GM12865 (cell line): ENCODE results near the gene HOXA11.

Experiments
- DNase-seq: peaks from one replicate; pipeline ENCODE4 v3.0.0; 2010; ENCODE audit warnings: low read depth
- H3K4me3 ChIP-seq: 2 replicates; pipeline ENCODE4 v1.5.1; 2011; ENCODE audit warnings: mild to moderate bottlenecking, low read depth, low read length, control low read depth
- TF ChIP-seq, protein P1 (sequence below): IDR thresholded peaks from 2 replicates; pipeline ENCODE4 v1.5.1; 2011; ENCODE audit warnings: low read length, control low read depth, low read depth, inconsistent platforms; ENCODE audit not compliant: insufficient read depth; ENCODE audit errors: missing control alignments

HOXA11 gene

DNA sequence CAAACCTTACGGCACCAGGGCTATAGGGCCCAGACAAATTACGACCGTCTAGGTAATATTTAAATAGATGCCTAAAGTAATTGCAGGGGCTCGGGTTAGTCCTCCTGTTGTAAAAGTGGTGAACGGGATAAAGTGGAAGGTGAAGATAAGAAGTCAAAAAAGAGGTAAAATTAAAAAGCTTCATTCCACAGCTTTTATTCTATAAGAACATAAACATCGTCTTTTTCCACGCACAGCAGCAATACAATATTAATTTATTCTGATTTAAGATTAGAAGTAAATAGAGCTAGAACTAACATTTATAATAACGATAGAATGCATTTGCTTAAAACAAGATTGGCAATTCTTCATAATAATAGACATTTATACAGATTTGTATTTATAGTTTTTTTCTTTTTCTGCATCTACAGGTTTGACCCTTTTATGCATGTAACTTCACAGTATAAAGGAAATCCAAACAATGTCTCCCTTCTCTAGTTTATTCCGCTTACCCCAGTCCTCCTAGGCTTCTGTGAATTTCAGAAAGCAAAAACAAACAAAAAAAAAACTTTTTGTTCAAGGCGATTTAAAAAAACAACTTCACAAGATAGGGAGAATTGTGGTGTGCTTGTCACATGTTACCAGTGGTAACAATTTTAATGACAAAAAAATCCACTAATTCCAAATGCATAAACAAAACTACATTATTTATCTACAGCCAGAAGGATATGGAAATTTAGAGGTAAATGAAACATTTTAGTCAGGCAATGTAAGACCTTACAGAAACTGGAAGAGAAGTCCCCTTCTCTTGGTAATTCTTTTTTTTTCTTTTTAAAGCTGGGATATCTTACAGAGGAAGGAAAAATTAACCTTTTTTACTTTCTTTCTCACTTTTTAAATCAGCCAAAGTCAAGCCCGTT lies 14.4 kb downstream of the HOXA11 start:
- no peak overlapping the region for H3K4me3 ChIP-seq
- no peak for DNase-seq
- TF ChIP-seq, protein P1, sequence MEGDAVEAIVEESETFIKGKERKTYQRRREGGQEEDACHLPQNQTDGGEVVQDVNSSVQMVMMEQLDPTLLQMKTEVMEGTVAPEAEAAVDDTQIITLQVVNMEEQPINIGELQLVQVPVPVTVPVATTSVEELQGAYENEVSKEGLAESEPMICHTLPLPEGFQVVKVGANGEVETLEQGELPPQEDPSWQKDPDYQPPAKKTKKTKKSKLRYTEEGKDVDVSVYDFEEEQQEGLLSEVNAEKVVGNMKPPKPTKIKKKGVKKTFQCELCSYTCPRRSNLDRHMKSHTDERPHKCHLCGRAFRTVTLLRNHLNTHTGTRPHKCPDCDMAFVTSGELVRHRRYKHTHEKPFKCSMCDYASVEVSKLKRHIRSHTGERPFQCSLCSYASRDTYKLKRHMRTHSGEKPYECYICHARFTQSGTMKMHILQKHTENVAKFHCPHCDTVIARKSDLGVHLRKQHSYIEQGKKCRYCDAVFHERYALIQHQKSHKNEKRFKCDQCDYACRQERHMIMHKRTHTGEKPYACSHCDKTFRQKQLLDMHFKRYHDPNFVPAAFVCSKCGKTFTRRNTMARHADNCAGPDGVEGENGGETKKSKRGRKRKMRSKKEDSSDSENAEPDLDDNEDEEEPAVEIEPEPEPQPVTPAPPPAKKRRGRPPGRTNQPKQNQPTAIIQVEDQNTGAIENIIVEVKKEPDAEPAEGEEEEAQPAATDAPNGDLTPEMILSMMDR, result no peak

DNA sequence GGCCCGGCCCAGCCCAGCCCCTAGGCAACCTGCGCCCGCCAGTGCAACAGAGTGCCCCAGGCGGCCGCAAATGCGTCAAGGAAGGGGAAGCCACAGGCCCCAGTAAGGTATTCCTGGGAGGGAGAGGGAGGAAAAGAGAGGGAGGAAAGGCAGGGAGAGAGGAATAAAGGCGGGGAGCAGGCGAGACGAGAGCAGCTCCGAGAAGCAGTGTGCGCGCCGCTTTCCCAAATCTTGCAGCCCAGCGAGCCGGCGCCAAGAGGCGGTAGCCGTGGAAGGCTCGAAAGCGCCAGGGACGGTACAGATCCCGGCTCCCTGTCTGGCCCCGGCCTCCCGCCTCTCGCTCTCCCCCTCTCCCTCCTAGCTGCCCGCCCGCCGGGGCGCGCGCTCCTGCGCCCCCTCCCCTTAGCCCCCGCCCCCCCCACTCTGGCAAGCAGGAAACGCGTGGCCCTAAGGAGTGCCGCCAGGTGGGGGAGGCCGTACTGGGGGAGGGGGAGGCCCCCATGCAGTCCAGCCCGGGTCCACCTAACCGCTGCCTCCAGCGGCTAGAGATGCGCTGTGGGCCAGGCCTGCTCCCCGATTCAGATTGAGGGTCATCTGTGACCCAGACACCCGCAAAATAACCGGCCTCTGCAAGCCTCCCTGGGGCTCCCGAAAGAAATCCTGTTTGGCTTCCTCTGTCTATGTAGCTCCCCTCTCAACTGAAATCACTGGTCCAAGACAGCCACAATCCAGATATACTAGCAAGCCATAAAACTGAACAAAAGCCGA lies 15.2 kb downstream of the HOXA11 start:
- TF ChIP-seq, protein P1, result no peak
- DNase-seq, result no peak
- H3K4me3 ChIP-seq, result no peak overlapping the region

DNA sequence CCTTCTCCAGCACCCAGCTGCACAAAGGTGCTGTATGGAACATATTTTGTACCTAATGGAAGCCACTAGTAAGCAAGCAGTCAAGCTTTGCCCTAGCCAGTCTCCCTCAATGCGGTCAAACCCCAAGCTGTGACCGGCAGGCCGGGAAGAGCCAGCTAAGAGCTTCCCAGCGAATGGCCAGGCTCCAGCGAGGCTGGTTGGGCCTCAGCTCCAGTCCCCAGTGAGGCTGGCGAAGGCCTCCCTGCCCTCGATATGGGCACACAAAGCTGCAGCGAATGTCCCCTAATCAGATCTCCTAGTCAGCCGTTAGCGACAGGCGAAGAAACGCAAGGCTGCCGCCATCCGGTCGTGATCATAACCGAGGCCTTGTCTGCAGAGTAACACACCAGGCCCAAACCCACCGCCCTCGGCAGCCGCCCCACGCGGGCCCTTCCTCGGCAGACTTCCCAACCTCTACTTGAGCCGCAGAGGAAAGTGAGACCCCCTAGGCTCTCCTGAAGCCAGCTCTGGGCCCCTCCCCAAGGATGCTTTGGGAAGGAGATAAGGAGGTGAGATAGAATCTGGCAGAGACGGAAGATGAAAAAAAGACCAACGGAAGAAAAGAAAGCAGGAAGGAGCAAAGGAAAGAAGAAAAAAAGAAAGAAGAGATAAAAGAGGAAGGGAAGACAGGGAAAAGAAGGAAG lies 16.6 kb downstream of the HOXA11 start:
- TF ChIP-seq, protein P1, result no peak
- H3K4me3 ChIP-seq, result no peak overlapping the region
- no peak for DNase-seq

DNA sequence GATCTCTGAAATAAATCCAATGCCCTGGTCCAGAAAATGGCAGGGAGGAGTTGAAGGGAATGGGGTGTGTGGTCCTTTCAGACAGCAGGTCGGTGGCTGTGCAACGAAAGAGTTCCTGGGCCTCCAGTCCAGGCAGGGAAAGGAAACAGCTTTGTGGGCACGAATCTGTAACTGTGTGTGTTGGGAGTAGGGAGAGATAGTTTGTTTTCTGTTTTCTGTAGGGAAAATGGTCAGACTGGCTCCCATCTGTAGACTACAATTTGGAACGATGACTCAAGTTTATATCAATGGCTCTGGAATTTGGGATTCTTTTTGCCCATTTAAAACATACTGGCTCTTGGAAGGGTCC lies 17.1 kb downstream of the HOXA11 start:
- no peak for DNase-seq
- no peak overlapping the region for H3K4me3 ChIP-seq

DNA sequence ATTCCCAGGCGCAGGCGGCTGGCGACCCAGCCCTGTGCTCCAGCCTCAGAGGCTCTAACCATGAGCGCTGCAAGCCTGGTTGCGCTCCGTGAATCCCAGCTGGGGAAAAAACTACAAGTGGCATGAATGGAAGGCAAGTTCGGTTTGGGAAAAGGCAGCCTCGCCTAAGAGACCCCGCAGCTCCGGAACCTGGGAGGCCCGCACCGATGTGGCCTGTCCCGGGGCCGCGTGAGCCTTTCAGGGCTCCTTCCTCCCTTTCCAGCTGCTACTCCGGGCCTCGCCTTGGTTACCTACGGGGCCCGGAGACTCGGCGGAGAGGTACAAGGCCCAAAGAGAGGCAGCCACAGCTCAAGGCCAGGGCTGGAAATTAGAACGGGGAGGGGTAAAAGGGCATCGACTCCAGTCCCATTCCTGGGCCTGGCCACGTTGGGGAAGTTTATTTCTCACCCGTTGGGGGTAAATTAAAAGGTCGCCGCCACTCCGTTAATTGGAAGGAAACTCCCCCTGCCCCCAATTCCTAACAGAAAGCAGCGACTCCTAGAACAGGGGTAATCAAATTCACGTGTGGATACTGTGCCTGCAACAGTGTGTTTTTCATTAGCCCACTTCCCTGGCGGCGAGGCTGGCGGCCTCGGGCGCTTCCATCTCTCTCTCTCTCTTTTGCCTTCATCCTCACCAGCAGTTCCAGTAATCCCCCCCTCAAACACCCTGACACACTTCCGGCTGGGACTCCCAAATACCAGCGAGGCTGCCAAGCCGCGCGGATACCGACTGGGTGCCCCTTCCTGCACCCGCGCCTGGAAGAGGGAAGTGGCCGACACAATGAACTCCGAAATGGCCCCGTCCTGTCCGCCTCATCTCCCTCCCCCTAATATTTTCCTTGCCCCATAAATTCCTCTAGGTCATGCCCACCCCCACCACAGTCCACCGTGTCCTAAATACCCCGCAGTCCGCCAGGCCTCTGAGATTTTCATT lies 18.2 kb downstream of the HOXA11 start:
- no peak overlapping the region for H3K4me3 ChIP-seq
- TF ChIP-seq, protein P1, result no peak
- DNase-seq, result no peak

More for the DNA sequence above, 17.1 kb downstream of the HOXA11 start:
- TF ChIP-seq, protein P1, result no peak

DNA sequence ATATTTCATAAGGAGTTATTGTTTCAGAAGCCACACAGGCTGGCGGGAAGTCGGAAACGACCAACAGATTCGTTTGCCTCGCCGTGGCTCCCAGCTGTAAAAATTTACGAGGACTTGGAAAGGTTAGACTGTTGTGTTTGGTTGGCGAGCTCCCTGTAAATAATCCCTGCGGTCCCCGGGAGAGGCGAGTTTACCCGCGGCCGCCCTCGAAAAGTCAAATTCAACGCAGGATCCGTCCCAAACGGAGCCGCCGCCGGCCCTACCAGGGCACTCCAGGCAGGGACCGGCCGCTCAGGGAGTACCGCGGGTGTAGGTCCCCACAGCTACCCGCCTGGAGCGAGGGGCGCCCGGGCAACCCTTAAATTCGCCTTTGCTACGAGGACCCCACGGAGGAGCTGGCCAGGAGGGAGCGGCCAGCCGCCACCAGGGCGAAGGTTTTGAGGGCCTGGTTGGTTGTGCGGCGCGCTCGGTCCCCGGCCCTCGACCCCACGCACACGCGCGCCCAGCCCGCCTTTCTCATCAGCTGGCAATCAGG lies 19.0 kb downstream of the HOXA11 start:
- H3K4me3 ChIP-seq, result no peak overlapping the region
- TF ChIP-seq, protein P1, result no peak
- no peak for DNase-seq
